Measurements from ENCODE around the gene KLHL17.
"Not testable (repeated sequence)": the region's sequence is repeated elsewhere in the genome, so short reads cannot be mapped to it uniquely, and the experiment has no call there.

KLHL17 gene

DNA sequence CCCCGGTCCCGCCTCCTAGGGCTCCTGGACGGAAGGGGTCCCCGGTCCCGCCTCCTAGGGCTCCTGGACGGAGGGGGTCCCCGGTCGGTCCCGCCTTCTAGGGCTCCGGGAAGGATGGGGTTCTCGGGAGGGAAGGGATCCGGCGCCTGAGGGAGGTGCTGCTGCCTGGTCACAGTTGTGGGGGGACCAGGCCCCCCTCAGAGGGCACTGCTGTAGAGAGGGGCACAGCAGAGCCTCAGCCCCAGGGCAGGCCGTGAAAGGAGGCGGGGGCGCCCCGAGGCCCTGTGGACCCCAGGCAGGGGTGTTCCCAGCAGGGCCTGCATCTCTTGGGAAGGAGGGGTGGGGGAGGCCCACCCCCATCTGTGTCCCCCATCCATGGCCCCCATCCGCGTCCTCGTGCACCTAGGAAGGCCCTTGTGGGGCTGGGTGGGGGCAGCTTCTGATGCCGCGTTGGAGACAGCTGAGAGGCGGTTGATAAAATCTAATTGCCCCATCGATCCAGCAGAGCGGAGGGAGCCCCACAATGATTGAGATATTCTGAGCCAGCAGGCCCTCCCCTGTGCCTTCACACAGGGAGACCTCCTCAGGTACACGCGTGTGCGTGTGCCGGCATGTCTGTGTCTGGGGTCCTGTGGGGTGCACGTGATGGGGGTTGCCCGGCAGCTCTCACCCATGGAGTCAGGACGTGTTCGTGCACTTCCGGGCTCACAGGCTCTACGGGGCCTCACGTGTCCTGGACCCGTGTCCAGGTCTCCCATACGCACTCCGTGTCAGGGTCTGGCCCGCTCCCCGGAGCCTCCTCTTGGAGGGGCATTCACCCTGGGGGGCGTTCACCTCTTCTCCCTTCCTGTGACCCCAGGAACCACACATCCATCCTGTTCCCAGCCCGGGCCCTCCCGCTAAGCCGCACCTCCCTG, 23.8 kb upstream of the KLHL17 start:
- no peak for DNase-seq (ENCODE audit: low read depth in 2 of 2)

DNA sequence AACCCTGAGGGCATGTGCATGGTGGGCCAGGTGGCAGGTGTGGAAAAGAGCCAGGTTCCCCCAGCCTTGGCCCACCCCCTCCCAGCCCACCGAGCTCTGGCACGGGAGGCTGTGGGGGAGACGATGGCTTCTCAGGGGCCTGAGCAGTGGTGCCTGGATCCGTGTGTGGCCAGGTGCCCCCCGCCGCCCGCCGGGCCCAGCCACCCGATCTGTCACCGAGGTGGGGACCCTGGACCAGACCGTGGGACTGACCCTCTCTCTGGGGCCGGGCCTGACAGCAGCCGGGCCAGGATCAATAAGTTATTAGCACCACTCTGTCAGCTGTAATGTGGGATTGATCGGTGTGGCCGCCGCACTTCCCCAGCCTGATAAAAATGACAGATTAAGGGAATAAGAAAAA, 22.9 kb upstream of the KLHL17 start:
- no peak for DNase-seq (ENCODE audit: low read depth in 2 of 2)

DNA sequence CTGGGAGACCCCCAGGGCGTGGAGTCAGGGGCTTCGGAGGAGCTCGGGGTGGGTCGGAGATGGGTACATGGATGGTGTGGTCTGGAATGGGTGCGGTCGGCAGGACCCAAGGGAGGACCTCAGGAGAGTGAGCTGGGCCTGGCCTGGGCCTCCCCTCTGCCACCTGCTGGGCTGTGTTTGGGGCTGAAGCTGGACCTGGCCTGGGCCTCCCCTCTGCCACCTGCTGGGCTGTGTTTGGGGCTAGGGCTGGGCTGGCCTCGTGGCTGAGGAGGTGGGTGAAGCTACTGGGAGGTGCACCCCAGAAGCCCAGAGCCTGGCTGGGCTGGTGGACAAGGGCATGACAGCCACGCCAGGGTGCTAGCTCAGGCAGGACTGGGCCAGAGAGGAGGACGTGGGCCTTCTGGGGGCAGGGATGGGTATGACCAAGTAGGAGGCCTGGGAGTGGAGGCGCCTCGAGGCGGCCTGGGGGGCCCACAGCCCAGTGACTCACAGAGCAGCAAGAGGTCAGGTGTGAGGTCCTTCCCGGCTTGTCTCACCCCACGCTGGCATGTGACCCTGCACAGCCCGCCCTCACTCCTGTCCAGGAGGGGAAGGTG, 22.2 kb upstream of the KLHL17 start:
- no peak for DNase-seq (ENCODE audit: low read depth in 2 of 2)

DNA sequence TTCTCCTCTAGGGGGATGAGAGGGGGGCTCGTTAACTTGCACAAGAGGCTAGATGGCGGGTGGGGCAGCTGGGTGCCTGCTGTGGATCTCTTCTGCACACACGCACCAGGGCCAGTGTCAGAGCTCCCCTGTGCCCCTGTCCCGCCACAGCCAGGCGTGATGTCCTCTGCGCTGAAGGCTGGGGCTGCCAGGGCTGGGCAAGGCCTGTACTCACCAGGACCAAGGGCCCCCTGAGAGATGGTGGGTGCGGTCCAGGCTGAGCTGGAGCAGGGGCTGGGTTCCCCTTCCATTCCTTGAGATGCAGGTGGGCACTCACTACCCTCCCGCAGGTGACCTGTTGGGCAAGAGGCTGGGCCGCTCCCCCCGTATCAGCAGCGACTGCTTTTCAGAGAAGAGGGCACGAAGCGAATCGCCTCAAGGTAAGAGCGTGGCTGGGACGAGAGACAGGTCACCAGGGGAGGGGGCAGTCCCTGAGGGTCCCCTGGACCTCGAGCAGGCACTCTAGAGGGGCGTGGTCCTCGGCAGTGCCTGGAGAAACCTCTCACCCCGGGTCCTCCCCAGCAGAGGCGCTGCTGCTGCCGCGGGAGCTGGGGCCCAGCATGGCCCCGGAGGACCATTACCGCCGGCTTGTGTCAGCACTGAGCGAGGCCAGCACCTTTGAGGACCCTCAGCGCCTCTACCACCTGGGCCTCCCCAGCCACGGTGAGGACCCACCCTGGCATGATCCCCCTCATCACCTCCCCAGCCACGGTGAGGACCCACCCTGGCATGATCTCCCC, 21.5 kb upstream of the KLHL17 start:
- DNase-seq (ENCODE audit: low read depth in 2 of 2) = no peak

DNA sequence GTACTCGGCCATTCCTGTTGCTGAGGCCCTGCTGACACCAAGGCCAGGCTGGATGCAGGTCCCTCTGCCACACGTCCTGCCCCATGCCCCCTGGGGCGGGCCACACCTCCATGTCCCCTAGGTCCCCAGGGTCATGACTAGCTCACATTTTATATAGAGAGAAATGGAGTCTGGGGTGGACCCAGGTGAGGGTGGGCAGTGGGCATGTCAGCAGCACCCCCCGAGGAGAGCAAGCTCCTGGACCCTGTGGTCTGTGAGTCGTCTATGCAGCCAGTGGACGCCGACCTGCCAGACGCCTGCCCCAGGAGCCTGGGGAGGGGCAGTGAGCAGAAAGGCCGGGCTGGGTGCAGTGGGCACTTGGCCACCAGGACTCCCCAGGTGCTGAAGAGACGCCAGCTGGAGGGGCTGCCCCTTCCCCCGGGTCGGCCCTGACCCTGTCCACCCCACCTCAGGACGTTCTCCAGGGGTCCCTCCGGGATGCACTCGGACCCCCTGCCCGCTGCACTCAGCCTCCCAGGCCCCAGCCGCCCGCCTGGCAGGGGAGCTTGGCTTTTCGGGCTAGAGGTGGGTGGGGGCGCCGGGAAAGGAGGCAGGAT, 20.8 kb upstream of the KLHL17 start:
- DNase-seq (ENCODE audit: low read depth in 2 of 2) = no peak

DNA sequence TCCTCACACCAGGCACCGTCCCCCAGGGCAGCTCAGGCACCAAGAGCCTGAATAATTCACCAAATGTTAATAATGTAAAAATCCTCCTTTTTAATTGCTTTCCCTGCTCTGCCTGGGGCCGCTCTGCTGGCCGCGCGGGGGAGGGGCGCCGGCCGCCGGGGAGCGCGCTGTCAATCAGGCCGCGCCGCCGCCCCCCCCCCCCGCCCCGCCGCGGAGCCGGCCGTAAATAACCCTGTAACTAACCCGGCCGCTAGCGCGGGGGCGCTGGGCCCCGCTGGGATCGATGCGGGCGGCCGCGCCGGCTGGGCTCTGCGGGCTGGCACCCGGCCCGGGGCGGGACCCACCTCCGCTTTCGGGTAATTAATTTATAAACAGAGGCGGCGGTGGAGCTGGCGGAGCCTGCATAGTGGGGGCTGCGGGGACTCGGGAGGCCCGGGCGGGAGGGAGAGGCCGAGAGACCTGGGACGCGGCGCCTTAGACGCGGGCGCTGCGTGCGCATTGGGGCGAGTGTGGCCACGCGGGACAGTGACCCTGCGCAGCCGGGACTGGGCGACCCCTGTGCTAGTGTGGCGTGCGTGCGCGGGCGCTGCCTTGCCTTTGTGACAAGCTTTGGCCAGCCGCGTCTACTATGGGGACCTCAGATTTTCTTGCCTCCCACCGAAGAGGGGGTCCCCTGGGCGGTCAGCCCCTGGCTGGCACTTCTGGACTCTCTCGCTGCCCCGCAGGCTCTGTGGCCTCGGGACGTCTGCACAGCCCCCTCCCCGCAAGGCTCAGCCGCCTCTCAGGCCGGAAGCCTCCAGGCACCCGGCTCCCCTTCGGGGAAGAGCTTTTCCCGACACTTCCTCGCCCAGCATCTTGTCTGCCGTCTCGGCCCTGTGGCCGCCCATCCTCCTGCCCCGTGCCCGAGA, 20.0 kb upstream of the KLHL17 start:
- no peak for DNase-seq (ENCODE audit: low read depth in 2 of 2)

DNA sequence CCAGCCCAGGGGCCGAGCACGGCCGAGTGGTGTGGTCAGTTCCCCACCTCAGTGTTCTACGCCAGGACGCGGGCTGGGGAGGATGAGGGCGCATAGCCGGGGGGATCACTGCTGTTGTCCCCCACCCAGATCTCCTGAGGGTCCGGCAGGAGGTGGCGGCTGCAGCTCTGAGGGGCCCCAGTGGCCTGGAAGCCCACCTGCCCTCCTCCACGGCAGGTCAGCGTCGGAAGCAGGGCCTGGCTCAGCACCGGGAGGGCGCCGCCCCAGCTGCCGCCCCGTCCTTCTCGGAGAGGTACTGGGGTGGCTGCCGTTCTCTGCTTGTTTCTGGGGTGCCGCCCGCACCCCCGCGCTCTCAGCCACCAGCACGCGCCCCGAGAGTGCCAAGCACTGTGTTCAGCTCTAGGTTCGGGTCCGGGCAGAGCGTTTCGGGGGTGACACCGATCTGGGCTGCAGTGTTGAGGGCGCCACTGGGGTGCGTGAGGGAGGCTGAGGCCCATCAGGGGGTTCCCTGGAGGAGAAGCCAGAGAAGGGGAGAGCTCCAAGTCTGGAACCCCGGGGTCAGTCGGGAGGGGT, 19.3 kb upstream of the KLHL17 start:
- no peak for DNase-seq (ENCODE audit: low read depth in 2 of 2)

DNA sequence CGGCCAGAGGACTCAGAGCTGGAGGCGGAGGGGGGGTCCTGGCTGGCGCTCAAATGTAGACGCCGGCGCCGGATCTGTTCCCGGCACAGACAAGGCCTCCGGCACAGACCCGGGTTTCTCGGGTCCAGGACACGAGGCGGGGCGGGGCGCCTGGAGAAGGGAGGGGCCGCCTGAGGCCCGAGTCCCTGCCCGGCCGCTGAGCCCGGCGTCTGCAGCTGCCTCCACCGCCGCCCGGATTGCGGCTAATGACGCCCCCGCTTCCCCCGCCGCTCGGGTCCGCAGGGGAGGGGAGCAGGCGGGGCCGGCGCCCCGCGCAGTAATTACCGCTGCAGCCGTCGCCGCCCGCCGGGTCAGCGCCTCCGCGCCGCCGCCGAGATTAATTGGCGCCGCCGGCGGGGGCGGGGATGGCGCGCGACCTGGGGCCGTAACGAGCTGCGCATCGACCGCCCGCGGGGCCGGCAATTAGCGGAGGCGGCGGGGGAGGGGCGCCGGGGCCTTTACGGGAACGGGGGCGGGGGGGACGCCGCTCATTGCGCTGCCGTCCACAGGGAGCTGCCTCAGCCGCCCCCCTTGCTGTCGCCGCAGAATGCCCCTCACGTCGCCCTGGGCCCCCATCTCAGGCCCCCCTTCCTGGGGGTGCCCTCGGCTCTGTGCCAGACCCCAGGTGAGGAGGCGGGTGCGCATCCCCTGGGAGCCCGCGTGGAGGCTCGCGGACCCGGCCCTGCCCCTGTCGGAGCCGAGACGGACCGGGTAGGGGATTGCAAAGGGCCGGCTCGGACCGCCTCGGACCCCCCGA, 18.6 kb upstream of the KLHL17 start:
- DNase-seq (ENCODE audit: low read depth in 2 of 2) = no peak

DNA sequence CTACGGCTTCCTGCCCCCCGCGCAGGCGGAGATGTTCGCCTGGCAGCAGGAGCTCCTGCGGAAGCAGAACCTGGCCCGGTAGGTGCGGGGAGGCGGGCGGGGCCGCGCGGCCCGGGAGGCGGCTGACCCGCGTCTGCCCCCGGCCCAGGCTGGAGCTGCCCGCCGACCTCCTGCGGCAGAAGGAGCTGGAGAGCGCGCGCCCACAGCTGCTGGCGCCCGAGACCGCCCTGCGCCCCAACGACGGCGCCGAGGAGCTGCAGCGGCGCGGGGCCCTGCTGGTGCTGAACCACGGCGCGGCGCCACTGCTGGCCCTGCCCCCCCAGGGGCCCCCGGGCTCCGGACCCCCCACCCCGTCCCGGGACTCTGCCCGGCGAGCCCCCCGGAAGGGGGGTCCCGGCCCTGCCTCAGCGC, 18.0 kb upstream of the KLHL17 start:
- no peak for DNase-seq (ENCODE audit: low read depth in 2 of 2)

DNA sequence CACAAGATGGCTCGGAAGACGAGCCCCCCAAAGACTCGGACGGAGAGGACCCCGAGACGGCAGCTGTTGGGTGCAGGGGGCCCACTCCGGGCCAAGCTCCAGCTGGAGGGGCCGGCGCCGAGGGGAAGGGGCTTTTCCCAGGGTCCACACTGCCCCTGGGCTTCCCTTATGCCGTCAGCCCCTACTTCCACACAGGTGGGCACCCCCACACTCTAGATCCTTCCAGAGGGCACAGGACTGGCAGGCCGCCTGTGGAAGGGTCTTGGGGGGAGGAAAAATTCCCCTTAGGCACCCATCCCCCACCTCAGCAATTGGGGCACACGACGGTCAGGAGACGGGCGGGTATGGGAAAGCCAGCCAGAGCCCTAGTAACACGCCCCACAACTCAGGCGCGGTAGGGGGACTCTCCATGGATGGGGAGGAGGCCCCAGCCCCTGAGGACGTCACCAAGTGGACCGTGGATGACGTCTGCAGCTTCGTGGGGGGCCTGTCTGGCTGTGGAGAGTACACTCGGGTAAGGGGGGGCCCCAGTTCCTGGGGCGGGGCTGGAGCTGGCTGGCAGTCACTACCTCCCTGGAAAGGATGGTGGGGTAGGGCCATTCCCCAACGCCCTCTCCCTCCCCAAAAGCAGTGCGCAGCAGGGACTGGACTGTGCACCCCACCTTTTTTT, 17.4 kb upstream of the KLHL17 start:
- DNase-seq (ENCODE audit: low read depth in 2 of 2) = no peak

DNA sequence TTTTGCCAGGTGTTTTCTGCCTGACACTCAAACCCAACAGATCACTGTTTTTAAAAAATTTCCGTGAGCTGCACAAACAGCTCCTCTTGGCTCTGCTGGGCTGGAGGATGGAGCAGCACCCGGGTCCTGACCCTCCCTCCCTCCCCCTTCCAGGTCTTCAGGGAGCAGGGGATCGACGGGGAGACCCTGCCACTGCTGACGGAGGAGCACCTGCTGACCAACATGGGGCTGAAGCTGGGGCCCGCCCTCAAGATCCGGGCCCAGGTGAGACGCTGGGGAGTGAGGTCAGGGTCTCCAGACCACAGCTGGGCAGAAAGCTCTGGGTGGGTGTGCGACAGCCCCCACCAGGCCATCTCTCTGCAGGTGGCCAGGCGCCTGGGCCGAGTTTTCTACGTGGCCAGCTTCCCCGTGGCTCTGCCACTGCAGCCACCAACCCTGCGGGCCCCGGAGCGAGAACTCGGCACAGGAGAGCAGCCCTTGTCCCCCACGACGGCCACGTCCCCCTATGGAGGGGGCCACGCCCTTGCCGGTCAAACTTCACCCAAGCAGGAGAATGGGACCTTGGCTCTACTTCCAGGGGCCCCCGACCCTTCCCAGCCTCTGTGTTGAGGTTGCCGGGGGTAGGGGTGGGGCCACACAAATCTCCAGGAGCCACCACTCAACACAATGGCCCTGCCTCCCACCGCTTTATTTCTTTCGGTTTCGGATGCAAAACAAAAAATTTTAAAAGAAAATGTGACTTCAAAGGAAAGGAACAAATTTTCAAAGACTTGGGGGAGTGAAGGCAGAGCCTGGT, 16.6 kb upstream of the KLHL17 start:
- DNase-seq (ENCODE audit: low read depth in 2 of 2) = no peak

DNA sequence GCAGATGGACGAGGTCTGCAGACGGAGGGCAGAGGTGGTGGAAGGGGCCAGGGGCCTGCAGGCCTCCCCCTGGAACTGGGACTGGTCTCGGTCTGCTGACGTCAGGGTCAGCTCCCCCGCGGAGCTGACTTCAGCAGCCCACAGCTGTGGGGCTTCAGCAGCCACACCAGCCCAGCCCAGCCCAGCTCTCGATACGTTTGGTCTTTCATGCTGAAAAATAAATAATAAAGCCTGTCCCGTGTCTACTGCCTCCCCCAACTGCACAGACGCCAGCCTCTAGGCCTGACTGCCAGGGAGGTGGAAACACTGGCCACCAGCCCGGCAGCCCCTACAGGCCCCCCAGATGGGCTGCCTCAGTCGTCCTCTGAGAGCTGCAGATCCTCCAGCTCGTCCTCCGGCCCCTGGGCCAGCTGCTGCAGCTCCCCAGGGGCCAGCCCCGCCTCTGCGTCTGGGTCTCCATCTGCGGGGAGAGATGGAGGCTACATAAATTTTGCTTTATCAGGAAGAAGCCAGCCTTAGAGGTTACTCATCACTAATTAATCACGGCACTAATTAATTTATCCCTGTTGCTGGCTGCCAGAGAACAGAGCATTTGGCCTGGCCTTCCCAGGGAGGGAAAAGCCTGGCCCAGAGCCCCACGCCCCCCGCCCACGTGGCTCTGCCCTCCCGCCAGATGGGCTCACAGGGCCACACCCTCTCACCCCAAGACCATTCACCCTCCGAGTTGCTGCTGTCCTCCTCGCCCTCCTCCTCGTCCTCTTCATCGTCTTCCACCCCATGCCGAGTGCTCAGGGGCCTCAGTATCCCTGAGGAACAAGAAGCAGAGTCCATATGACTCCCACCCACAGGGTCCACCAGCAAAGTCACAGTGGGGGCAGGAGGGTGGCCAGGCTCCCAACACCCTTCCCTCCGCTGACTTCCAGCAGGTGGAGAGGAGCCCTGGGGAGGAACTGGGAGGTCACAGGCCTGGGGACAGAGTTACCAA, 15.8 kb upstream of the KLHL17 start:
- DNase-seq (ENCODE audit: low read depth in 2 of 2) = no peak

DNA sequence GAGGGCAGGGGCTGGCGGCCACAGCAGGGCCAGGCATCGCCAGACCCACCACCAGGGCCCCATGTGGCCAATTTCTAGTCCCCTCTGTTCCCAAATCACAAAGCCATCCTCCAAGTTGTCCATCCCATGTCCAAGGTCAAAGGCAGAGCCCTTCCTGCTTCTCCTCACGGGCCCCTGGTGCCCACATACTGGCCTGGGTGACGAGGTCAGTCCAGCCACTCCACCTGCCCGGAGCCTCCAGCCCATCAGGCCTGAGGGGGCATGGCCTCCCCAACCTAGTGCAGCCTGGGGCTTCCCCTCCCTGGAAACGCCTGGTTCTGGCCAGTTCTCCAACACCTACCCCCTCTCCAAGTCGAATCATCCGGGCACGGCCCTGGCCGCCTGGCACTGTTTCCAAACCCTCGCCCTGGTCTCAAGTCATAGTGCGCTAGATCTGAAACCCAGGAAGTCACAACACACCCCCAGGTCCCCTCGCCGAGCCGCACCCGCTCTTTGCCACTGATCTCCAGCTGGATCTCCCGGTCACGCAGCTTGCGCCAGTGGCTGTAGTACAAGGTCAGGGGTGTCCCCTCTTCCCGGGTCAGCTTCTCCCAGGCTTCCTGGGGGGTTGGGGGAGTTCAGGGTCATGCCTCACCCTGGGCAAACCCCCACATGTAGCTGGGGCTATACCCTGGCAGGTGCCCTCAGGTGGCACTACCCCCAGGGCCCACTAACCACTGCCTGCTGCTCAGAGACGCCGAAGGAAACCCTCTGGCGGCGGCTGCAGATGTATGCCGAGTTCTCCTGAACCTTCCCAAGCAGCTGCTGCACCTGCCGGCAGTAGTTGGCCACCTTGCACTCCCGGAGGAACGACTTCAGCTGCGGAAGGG, 14.5 kb upstream of the KLHL17 start:
- DNase-seq (ENCODE audit: low read depth in 2 of 2) = no peak

DNA sequence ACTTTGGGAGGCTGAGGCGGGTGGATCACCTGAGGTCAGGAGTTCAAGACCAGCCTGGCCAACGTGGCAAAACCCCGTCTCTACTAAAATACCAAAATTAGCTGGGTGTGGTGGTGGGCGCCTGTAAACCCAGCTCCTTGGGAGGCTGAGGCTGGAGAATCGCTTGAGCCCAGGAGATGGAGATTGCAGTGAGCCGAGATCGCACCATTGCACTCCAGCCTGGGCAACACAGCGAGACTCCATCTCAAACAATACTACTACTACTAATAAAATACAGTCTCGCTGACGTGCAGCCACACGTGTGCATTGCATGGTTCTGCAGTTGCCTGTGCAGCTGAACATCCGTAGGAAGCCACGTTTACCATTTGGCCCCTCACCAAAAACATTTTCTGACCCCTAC, 13.6 kb upstream of the KLHL17 start:
- not testable (repeated sequence) for DNase-seq (ENCODE audit: low read depth in 2 of 2)

DNA sequence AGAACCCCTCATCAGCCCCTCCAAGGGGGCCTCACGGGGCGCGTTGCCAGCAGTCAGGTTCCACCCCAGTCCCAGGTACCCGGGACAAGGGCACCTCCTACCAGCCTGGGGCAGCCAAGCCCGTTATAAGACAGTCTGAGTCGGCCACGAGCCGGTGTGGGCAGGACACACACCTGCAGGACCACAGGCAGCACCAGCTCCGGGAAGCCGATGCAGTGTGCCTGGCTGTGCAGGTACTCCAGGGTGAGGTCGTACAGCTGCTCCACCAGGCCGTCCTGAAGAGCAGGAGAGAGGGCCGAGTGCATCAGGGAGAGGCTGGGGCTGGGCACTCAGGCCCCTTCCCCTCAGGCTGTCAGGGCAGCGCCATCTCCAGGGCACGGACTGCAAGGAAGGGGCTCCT, 12.4 kb upstream of the KLHL17 start:
- DNase-seq (ENCODE audit: low read depth in 2 of 2) = no peak

DNA sequence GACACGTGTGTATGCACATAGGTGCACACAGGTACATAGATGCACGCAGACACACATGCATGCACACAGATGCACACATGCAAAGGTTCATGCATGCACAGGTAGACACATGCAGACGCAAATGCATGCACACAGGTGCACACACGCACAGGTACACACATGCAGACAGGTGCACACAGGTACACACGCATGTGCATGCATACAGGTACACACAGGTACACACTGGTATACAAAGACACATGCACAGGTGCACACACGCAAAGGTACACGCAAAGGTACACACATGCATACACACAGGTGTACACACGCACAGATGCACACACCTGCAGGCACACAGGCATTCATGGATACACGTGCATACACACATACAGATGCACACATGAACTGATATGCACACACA, 10.1 kb upstream of the KLHL17 start:
- no peak for DNase-seq (ENCODE audit: low read depth in 2 of 2)

All from stimulated activated CD8-positive, alpha-beta memory T cell treated with anti-CD3 and anti-CD28 coated beads, Interleukin-2, amount 100 ng/mL, for 48 hours (primary cell).